Testis (tissue), 3 donors: ENCODE data around the gene NR2F6. TPM values are rescaled to one million over a fixed set of nuclear protein-coding genes. Genes with fewer than 3 reads are reported as not detected.

Source experiments
- DNase-seq: peaks from one replicate; pipeline ENCODE4 v3.0.0-alpha.2; 2019
- H3K27ac ChIP-seq, 2 donors: fragments of 200-600 bp; sonication (generic); one replicate each; pipeline ENCODE4 v1.5.1; 2019
- H3K27me3 ChIP-seq: fragments of 200-600 bp; sonication (generic); one replicate; pipeline ENCODE4 v1.5.1; 2019
- H3K36me3 ChIP-seq: fragments of 200-600 bp; sonication (generic); one replicate; pipeline ENCODE4 v1.5.1; 2017; ENCODE audit warnings: low read depth; ENCODE audit errors: missing control alignments
- H3K4me1 ChIP-seq: fragments of 200-600 bp; sonication (generic); one replicate; pipeline ENCODE4 v1.5.1; 2019
- H3K4me3 ChIP-seq, 2 donors: fragments of 200-600 bp; sonication (generic); one replicate each; pipeline ENCODE4 v1.5.1; 2017 to 2019
- H3K9me3 ChIP-seq: fragments of 200-600 bp; sonication (generic); one replicate; pipeline ENCODE4 v1.5.1; 2017
- CTCF ChIP-seq, 3 experiments: fragments of 450-650 bp in 2 of 3; fragments of 200-600 bp in 1 of 3; sonication (generic) in 1 of 3; IDR thresholded peaks; one replicate each; pipeline ENCODE4 v1.5.1; 2016 to 2019; ENCODE audit warnings: antibody characterized with exemption in 3 of 3, mild to moderate bottlenecking in 2 of 3, moderate library complexity in 1 of 3
- POLR2A ChIP-seq: fragments of 450-650 bp; IDR thresholded peaks from one replicate; pipeline ENCODE4 v1.6.1; 2017; ENCODE audit warnings: antibody characterized with exemption, mild to moderate bottlenecking, moderate library complexity
- WGBS, 2 donors: methylation state at CpG; one replicate each; pipeline ENCODE4 v1.1.5; 2018; 5-methylcytosine and 5-hydroxymethylcytosine counted together
- intact Hi-C: fragments of 100-400 bp; cut with DNase I; formaldehyde crosslinking; loops from one replicate; pipeline ENCODE4 v1.15.1; 2023; ENCODE audit warnings: low total_unique reads
- polyA plus RNA-seq: library from polyadenylated mRNA; stranded (reverse); fragments of 350-450 nt; fragmentation: Illumina TruSeq; extraction: RNeasy Lipid Tissue Mini Kit (QIAGEN cat#74804); gene quantifications from one replicate; pipeline ENCODE4 v1.2.3, GENCODE V29; 2014; ENCODE audit warnings: low read depth, low replicate concordance; ENCODE audit not compliant: insufficient read depth
- total RNA-seq, 2 donors: library from RNA; depleted of rRNA; stranded (reverse); fragments of >200 nt; gene quantifications; one replicate each; pipeline ENCODE4 v1.2.3, GENCODE V29; 2016

Gene NR2F6
- total and polyA plus RNA-seq, 3 donors from 2014 or later: 20.4 to 71.8 (median 63.1) TPM

GRCh38 chr19:17289489-17289888, 43.8 kb upstream of the NR2F6 start:
- Histone ChIP-seq H3K9me3 (no peaks in the 10 kb centered on the region), H3K36me3 (no peaks in the 10 kb centered on the region), H3K27ac (no peak overlapping the region), H3K27me3 (no peaks in the 10 kb centered on the region), H3K4me1 (no peaks in the 10 kb centered on the region), H3K4me3 (no peak overlapping the region)
- WGBS, 2 donors: 10 to 14% methylated on average over 10 to 22 of the region's 22 CpGs
- intact Hi-C loops: loop anchor here (10.0 kb wide), 1 partner anchor 225 kb away; no protein-coding TSS in a partner anchor
- peak; percentile 82 for DNase-seq
- no peak for TF ChIP-seq POLR2A
- no peak for TF ChIP-seq CTCF (IDR thresholded peaks at IDR 0.05)

GRCh38 chr19:17286752-17287151, 41.0 kb upstream of the NR2F6 start:
- WGBS, 2 donors: 82 to 88% methylated on average over 9 of the region's 9 CpGs
- Histone ChIP-seq H3K4me1 (peaks cover 8% of the 10 kb centered on the region), H3K36me3 (no peaks in the 10 kb centered on the region), H3K27ac (no peak overlapping the region), H3K9me3 (no peaks in the 10 kb centered on the region), H3K4me3 (no peak overlapping the region), H3K27me3 (no peaks in the 10 kb centered on the region)
- DNase-seq: no peak
- intact Hi-C loops: loop anchor here (10.0 kb wide), 1 partner anchor 222 kb away; no protein-coding TSS in a partner anchor
- TF ChIP-seq CTCF (IDR thresholded peaks at IDR 0.05) (no peak), POLR2A (no peak)

GRCh38 chr19:17286263-17286662, 40.5 kb upstream of the NR2F6 start:
- Histone ChIP-seq H3K36me3 (no peaks in the 10 kb centered on the region), H3K27ac (no peak overlapping the region), H3K4me3 (no peak overlapping the region), H3K27me3 (no peaks in the 10 kb centered on the region), H3K9me3 (no peaks in the 10 kb centered on the region), H3K4me1 (peaks cover 10% of the 10 kb centered on the region)
- intact Hi-C loops: loop anchor here (10.0 kb wide), 1 partner anchor 221 kb away; no protein-coding TSS in a partner anchor
- TF ChIP-seq CTCF (IDR thresholded peaks at IDR 0.05): no peak
- no peak for TF ChIP-seq POLR2A
- WGBS, 2 donors: 97 to 100% methylated on average over 6 to 11 of the region's 11 CpGs
- DNase-seq: no peak

- H3K27ac ChIP-seq: no peak overlapping the region
- DNase-seq: no peak
- TF ChIP-seq POLR2A (no peak), CTCF (IDR thresholded peaks at IDR 0.05) (no peak)
- WGBS, 2 donors: 90 to 91% methylated on average over 15 to 18 of the region's 18 CpGs
- H3K27me3 ChIP-seq: no peaks in the 10 kb centered on the region
- H3K9me3 ChIP-seq: no peaks in the 10 kb centered on the region
- intact Hi-C loops: loop anchor here (10.0 kb wide), 1 partner anchor 221 kb away; no protein-coding TSS in a partner anchor
- H3K36me3 ChIP-seq: no peaks in the 10 kb centered on the region
- no peak overlapping the region for H3K4me3 ChIP-seq
- H3K4me1 ChIP-seq: peaks cover 10% of the 10 kb centered on the region
Measured at GRCh38 chr19:17285415-17286135, 39.9 kb upstream of the NR2F6 start.
